ENCODE results near the gene H2BK1.

The H2BK1 gene

DNA sequence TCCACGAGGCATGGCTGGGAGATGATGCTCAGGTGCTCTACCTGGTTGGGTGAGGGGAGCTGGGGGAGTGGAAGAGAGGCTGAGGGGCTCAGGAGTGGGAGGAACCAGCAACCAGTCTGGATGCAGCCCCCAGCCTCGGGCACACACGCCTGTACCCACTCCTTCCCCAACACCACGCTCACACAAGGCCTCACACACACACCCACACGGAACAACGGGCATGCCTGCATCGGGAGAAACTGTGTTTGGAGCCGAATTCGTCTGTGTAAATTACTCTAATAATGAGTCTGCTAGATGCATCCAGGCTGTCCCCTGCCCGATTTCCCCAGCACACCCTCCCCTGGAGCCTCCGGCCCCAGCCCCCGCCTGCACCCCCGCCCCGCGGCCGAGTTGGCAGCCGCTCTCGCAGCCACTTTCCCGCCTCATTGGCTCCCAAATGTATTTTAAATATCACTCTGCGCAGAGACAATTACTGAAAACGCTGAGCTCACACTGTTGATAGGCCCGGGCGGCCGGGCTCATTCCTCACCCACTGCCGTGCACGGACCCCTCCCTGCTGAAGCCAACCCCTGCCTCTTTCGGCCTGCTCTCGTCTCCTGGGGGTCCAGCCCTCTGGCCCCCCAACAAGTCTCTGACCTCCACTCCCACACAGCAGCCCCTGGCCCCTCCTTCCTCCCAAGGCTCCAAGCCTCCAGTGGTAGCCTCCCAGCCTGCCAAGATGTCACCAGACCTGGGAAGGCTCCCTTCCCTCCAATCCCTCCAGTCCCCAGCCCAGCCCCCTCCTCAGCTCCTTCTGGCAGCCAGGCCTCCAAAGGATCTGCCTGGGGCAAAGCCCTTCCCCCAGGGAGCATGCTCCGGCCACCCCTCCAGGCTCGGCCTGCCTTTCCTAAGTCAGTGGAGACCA lies 11.1 kb downstream of the H2BK1 start:
- DNase-seq: no peak

DNA sequence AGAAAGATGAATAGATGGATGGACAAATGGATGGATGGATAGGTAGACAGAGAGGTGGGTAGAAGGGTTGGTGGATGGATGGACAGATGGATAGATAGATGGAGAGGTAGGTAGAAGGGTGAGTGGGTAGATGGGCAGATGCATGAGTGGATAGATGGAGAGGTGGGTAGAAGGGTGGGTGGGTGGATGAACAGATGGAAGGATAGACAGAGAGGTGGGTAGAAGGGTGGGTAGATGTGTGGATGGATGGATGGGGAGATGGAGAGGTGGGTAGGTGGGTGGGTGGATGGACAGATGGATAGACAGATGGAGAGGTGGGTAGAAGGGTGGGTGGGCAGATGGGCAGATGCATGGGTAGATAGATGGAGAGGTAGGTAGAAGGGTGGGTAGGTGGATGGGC lies 12.4 kb downstream of the H2BK1 start:
- DNase-seq: no peak

DNA sequence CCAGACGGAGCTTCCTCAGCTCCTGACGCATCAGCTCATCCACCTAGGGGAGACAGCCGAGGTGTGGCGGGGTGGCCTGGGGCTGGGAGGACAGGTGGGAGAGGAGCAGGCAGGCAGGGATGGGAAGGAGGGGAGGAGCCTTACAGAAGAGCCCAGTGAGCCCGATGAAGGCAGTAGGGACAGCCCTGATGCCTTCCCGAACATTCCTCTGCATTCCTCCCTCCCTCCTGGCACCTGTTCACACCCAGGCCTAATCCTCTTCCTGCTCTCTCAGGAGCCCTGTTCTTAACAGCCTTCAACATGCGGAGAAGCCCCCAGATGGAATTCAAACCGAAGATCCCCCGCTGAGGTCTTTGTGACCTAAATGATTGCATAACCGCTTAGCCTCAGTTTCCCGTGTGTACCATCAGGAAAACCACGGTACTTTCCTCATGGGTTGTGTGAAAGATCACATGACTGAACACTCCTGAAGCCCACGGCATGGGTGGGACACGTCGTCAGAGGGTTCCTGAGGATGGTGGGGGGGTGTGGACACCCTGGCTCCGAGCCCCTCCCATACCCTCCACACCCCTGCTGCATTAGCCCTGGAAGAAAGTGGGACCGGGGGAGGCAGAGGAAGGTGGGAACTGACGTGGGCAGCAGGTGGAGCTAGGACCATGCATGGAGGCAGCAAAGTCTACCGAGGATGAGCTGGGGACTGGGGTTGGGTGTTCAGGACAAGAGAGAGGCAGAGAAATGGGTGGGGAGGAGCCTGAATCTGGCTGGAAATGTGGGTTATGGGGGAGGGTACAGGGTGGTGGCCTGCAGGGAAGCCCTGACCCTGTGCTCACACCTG lies 14.5 kb downstream of the H2BK1 start:
- no peak for DNase-seq

DNA sequence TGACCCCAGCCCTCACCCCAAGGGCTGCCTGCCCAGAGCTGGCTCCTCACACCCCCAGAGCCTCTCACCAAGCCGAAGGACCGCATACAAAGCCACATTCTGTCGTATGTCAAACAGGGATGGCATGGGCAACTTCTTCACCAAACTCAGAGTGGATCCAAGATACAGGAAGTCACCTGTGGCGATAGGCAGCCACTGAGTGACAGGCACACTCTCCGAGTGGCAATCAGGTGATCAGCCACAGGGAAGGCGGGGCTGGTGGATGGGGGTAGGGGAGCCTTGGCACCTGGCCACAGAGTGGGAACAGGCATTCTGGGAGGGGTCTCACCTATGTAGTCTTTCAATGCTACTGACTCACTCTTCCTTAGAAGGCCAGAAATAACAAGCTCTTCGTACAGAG lies 16.1 kb downstream of the H2BK1 start:
- DNase-seq: no peak

DNA sequence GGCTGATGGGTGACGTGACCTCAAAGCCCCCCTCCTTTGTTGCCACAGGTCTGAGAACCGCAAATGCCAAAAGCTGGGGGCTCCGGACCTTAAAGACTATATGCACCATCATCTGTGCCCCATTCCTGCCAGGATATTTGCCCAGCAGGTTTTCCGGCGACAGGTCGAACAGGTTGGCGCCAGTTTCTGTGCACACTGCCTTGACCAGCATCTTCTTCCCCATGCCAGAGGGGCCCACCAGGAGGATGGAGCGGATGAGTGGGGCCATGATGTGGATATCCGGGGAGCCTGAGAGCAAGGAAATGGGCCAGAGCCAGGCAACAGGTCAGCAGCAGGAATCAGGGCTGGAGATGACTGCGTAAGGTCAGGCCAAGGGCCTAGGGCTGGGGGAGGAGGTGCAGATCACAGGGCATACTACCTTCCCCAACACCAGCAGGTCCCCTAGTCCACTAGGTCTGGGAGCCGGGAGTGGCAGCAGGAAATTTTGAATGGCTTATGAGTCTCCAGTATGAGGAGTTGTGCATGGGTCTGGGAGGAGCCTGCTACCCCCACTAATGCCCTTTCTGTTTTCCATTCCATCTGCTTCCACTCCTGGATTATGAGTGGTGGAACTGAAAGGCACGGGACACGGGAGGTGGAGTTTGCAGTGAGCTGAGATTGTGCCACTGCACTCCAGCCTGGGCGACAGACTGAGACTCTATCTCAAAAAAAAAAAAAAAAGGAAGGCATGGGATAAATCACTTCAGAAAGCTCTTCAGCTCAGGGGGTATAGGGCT lies 16.9 kb downstream of the H2BK1 start:
- no peak for DNase-seq

DNA sequence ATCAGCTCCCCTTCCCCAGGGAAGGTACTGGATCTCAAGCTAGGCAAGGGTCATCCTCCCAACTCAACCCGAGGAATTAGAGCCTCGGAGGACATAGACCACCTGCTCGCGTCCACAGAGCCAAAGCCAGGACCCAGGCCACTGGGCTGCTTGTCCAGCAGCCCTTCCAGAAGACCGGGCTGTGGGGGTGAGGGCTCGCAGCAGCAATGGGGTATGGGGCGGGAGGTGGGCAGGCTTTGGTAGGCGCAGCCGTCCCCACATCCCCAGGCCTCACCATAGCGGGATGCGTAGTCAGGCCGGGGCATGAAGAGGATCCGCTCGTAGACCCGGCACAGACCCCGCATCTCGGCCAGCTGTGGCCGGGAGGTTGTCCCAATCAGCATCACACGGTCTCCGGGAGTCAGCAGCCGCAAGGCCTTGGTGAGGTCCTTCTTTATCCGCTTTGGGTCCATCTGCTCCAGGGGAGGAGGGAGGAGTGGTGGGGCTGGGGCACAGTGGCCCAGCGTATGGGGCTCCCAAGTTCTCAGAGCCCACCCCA lies 18.2 kb downstream of the H2BK1 start:
- DNase-seq: no peak

DNA sequence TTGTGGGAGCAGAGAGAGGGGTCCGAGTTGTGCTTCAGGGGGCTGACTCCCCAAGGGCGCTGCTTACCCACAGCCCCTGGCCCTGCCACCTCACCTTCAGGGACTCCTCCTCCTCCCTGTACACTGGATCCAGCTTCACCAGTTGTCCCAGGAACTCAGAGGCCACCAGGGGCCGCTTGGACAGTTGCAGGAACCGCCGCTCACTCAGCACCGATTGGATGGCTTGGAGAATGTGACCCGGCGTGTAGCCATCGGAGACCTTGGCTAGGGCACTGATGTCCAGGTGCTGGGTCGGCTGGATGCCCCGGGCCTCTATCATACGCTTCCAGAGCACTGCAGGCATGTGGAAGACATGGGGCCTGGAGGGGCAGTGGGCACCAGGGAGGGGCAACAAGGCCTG lies 18.7 kb downstream of the H2BK1 start:
- no peak for DNase-seq

DNA sequence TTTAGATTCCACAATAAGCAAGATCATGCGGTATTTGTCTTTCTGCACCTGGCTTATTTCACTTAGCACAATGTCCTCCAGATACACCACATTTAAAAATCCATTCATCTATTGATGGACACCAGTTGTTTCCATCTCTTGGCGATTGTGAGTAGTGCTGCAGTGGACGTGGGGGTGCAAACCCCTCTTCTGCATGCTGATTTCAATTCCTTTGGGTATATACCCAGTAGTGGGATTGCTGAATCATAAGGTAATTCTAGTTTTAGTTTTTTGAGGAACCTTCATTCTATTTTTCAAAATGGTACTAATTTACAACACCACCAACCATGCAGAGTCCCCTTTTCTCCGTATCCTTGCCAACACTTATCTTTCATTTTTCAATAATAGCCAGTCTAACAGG lies 21.2 kb downstream of the H2BK1 start:
- no peak for DNase-seq

DNA sequence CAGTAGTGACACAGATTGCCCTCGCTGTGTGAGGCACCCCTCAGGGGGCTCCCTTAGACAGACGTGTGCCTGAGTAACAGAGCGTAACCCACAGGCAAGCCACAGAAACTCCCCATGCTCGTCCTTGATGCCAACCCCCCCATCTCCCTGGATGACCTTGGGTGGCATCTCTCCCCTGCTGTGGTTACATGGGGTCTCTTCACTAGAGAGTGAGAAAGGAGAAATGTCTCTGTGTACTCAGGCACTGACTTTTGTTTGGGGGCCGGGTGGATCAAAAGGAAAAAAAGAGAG lies 22.1 kb downstream of the H2BK1 start:
- DNase-seq: no peak

DNA sequence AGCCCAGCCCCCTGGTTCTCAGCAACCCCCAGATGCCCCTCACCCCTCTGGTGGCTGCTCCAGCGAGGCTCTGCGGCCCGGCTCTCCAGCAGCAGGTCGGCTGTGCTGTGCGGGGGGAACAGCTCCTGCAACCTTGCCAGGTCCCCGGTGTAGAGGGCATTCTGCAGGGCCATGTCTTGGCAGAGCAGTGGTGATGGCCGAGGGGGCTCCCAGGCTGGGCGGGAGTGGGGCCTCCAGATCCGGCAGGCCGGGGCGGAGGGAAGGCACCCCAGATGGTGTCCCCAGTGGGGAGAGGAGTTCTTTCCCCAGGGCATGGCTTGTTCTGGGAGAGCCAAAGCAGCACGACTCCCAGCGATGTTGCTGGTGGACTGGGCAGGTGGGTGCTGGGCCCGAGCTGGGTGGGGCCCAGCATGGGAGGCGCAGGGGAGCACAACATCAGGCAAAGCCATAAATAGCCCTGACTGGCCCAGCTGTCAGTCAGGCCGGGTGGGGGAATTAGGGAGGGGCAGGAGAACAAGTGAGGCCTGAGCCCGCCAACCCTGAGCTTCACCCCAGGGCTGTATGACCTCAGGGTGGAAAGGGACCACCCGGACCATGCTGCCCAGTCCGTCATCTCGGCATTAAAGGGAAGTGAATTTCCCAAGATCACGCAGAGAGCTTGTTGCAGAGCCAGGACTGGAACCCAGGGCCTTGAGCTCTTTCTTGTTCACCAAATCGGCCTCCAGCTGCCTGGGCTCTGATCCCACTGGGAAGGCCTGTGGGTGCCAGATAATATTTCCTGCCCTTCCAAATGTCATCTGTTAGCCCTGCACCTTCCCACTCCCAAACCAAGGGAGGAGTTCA lies 22.7 kb downstream of the H2BK1 start:
- DNase-seq: no peak

DNA sequence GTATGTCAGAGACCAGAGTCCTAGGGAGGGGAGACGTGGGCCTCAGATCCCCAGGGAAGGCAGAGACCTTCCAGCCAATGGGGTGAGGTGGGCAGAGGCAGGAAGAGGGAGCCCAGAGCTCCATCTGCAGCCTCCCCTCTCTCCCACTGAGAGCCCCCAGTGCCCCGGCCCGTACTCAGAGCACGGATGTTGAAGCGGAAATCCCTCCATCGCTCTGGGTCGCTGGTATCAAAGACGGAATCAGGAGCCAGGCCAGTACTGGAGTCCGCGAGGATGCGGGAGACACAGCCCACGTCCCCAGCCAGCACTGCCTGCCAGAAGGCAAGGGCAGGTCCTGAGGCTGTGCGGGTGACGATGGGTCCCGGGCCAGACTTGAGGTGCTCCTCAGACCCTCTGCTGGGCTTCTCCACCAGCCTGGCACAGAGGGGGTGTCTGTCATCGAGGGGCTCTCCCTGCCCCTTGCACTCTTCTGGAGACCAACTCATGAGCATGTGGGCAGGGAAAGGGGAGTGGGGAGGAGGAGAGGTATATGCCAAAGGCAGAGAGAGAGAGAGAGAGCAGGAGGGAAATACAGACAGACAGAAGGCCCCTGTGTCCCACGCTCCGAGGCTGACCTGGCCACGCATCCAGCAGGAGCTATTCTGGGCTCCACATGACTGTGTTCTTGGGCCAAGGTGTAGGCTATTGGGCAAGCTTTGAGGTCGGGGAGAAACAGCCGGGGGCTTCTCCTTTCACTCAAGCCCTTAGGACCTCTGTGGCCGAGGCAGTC lies 23.5 kb downstream of the H2BK1 start, which contains the start of gene ASB10:
Gene ASB10 (minus strand): TSS at position 611 of the 769 bp plus-strand sequence. CDS start 120 bp downstream, at position 491.
- DNase-seq: no peak

DNA sequence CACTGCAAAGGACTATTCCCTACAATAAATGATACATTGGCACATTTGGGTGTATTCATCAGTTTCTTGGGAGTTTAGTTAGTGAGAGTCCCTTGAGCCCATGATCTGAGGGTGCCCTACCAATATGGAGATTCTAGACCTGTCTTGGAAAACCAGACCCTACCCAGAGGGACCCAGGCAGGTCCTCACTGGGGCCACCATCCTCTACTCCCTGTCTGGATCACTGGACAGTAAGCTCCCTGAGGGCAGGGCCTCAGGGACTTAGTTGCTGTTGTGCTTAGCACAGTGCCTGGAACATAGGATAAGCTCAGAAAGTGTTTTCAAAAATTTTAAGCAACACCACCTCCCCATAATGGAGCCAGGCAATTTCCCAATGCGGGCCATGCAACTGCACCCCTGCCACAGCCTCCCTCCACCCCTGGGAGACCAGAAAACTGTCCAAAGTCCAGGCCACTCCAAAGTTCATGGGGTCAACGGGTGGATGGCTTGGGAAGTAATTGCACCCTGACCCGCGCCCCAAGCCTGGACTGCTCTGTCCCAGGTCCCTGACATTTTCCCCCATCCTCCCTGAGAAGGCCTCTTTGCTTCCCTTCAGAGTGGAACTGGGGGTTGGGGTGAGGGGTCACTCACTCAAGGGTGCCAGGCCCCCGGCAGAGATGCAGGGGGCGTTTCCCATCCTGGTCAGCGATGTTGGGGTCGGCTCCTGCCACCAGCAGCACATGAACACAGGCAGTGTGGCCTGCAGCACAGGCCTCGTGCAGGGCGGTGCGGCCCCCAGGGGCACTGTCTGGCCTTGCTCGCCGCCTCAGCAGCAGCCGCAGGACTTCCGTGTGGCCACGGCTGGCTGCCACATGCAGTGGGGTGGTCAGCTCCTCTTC lies 24.3 kb downstream of the H2BK1 start:
- DNase-seq: no peak

DNA sequence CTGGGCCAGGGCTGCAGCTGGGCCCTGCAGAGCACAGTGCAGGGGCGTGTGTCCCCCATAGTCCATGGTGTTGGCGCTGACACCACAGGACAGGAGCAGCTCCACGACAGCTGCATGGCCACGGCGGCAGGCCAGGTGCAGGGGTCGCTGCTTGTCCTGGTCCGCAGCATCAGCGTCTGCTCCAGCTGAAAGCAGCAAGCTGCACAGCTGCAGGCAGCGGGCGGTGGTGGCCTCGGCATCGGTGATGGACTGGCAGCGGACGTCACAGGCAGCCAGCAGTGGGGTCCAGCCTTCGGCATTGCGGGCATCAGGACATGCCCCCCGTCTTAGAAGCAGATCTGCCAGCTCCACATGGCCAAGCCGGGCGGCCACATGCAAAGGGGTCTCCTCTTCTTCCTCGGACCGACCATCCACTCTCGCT lies 29.3 kb downstream of the H2BK1 start:
- DNase-seq: no peak

DNA sequence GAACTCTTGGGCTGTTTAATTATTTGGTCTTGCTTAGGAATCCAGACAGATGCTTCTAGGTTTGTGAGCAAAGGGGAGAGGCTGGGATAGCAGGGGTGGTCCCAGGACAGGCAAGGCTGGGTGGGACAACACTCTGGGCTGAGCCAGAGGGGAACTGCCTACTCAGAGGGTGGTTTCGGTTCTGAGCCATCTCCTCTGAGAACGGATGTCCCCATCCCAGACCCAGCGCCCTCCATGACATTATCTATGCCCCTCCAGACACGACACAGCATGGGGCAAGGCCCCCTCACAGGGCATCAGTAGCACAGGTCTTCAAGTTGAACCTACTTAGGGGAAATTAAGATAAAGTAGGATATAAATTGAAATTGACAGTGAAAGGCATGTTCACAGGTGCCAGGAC lies 30.3 kb downstream of the H2BK1 start:
- DNase-seq: no peak

DNA sequence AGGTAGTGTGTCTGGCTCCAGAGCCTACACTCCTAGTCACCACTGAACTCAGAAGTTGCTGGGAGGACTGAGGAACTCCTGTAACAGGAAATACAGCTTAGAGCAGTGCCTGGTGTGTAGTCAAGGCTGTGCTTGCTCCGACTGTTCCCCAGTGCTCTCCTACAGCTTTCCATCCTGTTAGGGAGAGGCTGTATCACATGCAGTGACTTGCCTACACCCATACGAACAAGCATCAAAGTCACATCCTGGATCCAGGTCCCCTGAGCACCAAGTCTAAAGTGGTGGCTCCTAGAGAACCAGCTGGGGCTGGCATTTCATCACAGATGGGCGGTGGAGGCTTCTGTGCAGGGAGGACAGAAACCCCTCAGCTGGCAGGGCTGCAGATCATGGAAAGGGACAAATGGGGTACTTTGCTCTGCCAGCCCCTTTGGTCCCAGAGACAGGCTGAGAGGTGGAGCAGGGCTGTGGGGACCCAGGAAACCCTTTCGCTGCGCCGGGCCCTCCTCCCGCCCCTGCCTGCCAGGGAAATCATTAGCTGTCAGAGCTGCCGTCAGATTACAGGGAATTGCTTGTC lies 30.9 kb downstream of the H2BK1 start:
- no peak for DNase-seq

DNA sequence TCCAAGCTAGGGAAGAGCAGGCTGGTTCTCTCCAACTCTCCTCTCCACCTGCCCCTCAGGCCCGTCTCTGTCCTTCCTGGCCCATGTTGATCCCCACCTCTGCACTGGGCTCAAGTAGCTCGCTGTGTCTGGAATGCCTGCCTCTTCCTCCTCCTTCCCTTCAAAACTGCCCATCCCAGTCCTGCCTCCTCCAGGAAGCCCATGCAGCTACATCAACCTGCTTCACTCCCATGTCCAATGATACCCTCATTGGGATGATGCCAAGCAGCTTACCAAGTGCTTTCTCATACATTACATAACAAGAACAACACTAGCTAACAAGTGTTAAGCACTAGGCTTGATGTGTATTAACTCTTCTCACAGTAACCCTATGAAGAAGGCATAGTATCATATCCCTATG lies 31.5 kb downstream of the H2BK1 start:
- no peak for DNase-seq

DNA sequence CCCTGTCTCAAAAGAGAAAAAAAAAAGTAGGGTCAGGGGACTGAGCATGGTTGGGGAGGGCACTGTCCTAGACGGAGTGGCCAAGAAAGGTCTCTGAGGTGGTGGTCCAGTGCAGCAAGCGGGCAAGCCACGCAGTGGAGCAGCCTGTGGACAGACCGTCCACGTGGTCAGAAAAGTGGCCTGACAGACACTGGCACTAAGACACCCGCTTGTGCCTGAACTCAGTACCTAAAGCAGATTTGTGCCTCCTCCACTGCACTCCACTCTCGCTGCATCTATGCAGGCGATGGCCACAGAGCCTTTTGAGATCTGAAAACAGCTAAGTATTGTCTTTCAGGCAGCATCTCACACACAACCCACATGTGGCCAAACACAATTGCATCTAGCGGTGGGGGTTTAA lies 32.1 kb downstream of the H2BK1 start:
- DNase-seq: no peak

DNA sequence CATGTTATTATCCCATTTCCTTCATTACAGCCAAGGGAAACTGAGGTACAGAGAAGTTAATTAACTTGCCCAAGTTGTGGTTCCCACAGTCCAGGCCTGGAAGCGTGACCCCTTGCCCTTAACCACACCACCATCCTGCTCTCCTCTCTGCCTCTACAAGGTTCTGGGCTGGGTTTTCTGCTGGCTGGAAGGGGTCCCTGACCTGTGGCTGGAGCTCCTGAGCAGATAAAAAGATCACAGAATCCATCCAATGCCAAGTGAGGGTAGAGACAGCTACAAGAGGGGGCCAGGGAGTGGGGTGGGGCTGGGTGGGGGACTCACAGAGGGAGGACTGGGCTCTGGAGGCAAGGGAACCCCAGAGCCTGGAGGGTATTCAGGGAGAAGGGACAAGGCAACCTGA lies 33.0 kb downstream of the H2BK1 start:
- no peak for DNase-seq

DNA sequence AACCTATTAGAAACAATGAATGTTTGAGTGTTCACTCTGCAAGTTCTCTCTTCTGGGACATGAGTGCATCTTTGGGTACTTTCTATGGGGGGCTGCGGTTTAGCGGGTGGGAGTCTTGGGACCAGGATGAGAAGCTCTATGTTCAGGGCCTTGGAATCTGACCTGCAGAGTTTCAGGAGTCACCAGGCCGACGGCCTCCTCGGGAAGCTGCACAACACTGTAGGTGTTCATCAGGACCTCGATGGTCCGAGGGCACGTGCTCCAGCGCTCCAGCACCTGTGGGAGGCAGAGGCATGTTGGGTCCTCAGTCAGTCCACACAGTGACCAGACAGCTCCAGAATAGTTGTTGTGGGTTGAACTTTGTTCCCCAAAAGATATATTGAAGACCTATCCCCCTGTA lies 33.9 kb downstream of the H2BK1 start:
- no peak for DNase-seq

DNA sequence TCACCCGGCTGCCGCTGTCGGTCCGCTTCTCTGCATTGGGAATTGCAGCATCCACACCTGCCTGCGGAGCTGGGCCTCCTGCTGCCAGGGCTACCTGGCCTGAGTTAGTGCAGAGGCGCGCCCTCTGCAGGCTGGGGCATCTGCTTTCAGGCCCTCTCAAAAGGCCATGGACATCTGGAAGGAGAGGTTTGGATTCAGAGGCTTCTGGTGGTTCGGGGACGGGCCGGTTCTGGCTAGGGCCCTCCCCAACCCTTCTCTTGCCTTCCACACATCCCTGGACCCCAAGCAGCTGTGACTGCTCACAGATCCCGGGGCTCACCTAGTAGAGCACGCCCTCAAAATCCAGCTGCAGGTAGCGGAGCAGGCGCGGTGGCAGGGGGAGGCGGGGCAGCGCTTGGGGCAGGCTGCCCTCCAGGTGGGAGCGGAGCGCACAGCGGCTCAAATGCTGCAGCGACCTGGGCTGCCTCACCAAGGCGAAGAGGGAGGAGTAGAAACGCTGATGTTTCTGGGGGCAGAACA lies 34.4 kb downstream of the H2BK1 start:
- DNase-seq: no peak
